ENCODE measurements around the gene OSBPL1A. TPM values are rescaled to one million over a fixed set of nuclear protein-coding genes. Genes with fewer than 3 reads are reported as not detected.

OSBPL1A gene
- total RNA-seq, 1 experiment from 2014 or later = 34.8 TPM

GRCh38 chr18:24263050-24263449 lies 134.6 kb downstream of the OSBPL1A start:
- no peaks in the 10 kb centered on the region for H3K27me3 Mint-ChIP-seq (ENCODE audit: unreplicated experiment)
- intact Hi-C loops (cut with micrococcal nuclease; ENCODE audit: unreplicated experiment) = no loop called here
- H3K4me1 Mint-ChIP-seq (ENCODE audit: low read depth, unreplicated experiment) = peaks cover 13% of the 10 kb centered on the region
- H3K4me3 Mint-ChIP-seq (ENCODE audit: low read depth, unreplicated experiment) = no peak overlapping the region
- no peak overlapping the region for H3K27ac Mint-ChIP-seq (ENCODE audit: unreplicated experiment)
- BruUV-seq (replicated peaks) = no TSS peak
- H3K9me3 Mint-ChIP-seq (ENCODE audit: low read depth, unreplicated experiment) = no peaks in the 10 kb centered on the region
- no peak for DNase-seq
- CTCF ChIA-PET = no interaction called here
- H3K36me3 Mint-ChIP-seq (ENCODE audit: insufficient read depth, unreplicated experiment) = no peaks in the 10 kb centered on the region
- TF ChIP-seq CTCF (IDR thresholded peaks at IDR 0.05; ENCODE audit: unreplicated experiment) = no peak

GRCh38 chr18:24262087-24262486 lies 135.5 kb downstream of the OSBPL1A start:
- H3K27ac Mint-ChIP-seq (ENCODE audit: unreplicated experiment) = no peak overlapping the region
- no peaks in the 10 kb centered on the region for H3K9me3 Mint-ChIP-seq (ENCODE audit: low read depth, unreplicated experiment)
- TF ChIP-seq CTCF (IDR thresholded peaks at IDR 0.05; ENCODE audit: unreplicated experiment) = no peak
- DNase-seq = no peak
- CTCF ChIA-PET = no interaction called here
- intact Hi-C loops (cut with micrococcal nuclease; ENCODE audit: unreplicated experiment) = no loop called here
- H3K4me3 Mint-ChIP-seq (ENCODE audit: low read depth, unreplicated experiment) = no peak overlapping the region
- H3K27me3 Mint-ChIP-seq (ENCODE audit: unreplicated experiment) = no peaks in the 10 kb centered on the region
- BruUV-seq (replicated peaks) = no TSS peak
- H3K4me1 Mint-ChIP-seq (ENCODE audit: low read depth, unreplicated experiment) = peaks cover 9% of the 10 kb centered on the region
- no peaks in the 10 kb centered on the region for H3K36me3 Mint-ChIP-seq (ENCODE audit: insufficient read depth, unreplicated experiment)

GRCh38 chr18:24259869-24260641 lies 137.6 kb downstream of the OSBPL1A start:
- intact Hi-C loops (cut with micrococcal nuclease; ENCODE audit: unreplicated experiment) = loop anchor here (1.0 to 10.0 kb wide), 2 partner anchors 18 to 45 kb away; no protein-coding TSS in a partner anchor
- CTCF ChIA-PET = no interaction called here

GRCh38 chr18:24254071-24254470 lies 143.6 kb downstream of the OSBPL1A start:
- Mint-ChIP-seq H3K27me3 (ENCODE audit: unreplicated experiment) (no peaks in the 10 kb centered on the region), H3K4me1 (ENCODE audit: low read depth, unreplicated experiment) (peaks cover 23% of the 10 kb centered on the region), H3K9me3 (ENCODE audit: low read depth, unreplicated experiment) (peaks cover 2% of the 10 kb centered on the region), H3K36me3 (ENCODE audit: insufficient read depth, unreplicated experiment) (no peaks in the 10 kb centered on the region), H3K4me3 (ENCODE audit: low read depth, unreplicated experiment) (no peak overlapping the region), H3K27ac (ENCODE audit: unreplicated experiment) (no peak overlapping the region)
- CTCF ChIA-PET = interaction anchor here (1.3 kb wide), 1 partner anchor 14 kb away, joined by 4 read pairs; no protein-coding TSS in a partner anchor
- intact Hi-C loops (cut with micrococcal nuclease; ENCODE audit: unreplicated experiment) = loop anchor here (10.0 kb wide), 1 partner anchor 51 kb away; no protein-coding TSS in a partner anchor
- no peak for DNase-seq
- no TSS peak for BruUV-seq (replicated peaks)
- TF ChIP-seq CTCF (IDR thresholded peaks at IDR 0.05; ENCODE audit: unreplicated experiment) = no peak

More at GRCh38 chr18:24259869-24260641, 137.6 kb downstream of the OSBPL1A start:
- Mint-ChIP-seq H3K36me3 (ENCODE audit: insufficient read depth, unreplicated experiment) (no peaks in the 10 kb centered on the region), H3K27ac (ENCODE audit: unreplicated experiment) (no peak overlapping the region), H3K9me3 (ENCODE audit: low read depth, unreplicated experiment) (peaks cover 2% of the 10 kb centered on the region), H3K4me1 (ENCODE audit: low read depth, unreplicated experiment) (no peaks in the 10 kb centered on the region), H3K4me3 (ENCODE audit: low read depth, unreplicated experiment) (no peak overlapping the region), H3K27me3 (ENCODE audit: unreplicated experiment) (no peaks in the 10 kb centered on the region)
- BruUV-seq (replicated peaks) = no TSS peak
- no peak for DNase-seq
- no peak for TF ChIP-seq CTCF (IDR thresholded peaks at IDR 0.05; ENCODE audit: unreplicated experiment)

All from Calu3 (cell line).